Measurements from ENCODE around the gene PKLR.
A peak's percentile ranks its signal among the peaks of the same experiment; 100 is the strongest.

The PKLR gene

DNA sequence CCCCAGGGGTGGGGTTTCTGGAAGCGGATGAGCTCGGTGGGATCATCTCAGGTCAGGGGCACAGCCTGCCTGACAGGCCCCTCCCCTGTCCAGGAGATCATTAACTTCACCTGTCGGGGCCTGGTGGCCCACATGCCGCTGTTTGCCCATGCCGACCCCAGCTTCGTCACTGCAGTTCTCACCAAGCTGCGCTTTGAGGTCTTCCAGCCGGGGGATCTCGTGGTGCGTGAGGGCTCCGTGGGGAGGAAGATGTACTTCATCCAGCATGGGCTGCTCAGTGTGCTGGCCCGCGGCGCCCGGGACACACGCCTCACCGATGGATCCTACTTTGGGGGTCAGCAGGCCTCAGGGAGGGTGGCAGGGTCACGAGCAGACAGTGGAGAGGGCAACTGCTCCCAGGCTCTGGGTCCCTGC lies 15.6 kb downstream of the PKLR start:
- no peak for DNase-seq (ENCODE audit: low read depth, low spot score)

GRCh38 chr1:155285063-155285462 lies 16.2 kb downstream of the PKLR start:
- DNase-seq (ENCODE audit: low read depth, low spot score) = no peak

DNA sequence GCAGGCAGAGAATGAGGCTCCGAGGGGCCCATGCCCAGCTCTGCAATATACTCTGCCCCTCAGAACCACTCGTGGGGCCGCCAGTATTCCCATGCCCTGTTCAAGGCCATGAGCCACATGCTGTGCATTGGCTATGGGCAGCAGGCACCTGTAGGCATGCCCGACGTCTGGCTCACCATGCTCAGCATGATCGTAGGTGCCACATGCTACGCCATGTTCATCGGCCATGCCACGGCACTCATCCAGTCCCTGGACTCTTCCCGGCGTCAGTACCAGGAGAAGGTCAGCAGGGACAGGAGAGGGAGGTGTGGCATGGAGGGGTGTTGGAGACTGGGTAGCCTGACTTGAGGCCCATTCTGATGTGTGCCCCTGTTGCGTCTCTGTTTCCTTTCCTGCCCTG lies 16.8 kb downstream of the PKLR start:
- DNase-seq (ENCODE audit: low read depth, low spot score) = no peak

DNA sequence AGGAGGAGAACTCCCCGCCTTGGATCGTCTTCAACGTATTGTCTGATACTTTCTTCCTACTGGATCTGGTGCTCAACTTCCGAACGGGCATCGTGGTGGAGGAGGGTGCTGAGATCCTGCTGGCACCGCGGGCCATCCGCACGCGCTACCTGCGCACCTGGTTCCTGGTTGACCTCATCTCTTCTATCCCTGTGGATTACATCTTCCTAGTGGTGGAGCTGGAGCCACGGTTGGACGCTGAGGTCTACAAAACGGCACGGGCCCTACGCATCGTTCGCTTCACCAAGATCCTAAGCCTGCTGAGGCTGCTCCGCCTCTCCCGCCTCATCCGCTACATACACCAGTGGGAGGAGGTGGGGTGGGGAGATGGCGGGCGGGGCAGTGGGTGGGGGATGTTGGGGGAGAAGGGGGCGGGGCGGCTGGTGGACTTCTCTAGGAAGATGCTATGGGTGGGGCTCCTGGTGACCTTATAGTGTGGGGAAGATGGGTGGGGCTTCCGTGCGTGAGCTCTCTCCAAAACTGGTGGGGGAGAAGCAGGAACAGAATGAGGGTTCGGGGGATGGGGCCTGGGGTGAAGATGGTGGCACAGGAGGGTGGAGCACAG lies 18.6 kb downstream of the PKLR start:
- no peak for DNase-seq (ENCODE audit: low read depth, low spot score)

DNA sequence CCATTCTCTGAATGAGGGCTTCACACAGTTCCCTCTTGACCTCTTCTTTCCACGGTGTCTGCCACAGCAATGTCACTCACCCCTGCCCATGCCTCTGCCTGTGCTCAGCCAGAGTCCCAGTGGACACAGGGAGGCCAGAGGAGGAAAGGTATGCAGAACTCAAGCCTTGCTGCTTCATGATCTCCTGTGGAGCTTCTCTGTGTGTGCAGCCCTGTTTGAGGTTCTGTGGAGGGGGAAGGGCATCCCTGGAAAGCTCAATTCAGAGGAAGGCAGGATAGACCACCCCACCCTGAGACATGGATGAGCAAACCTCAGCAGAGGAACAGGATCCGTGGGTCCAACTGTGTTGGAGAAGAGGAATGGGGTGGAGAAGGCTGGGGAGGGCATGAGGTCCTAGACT lies 22.0 kb downstream of the PKLR start:
- DNase-seq (ENCODE audit: low read depth, low spot score) = no peak

- no peak for DNase-seq (ENCODE audit: low read depth, low spot score)
Observed at GRCh38 chr1:155278689-155279160, 22.5 kb downstream of the PKLR start.

GRCh38 chr1:155277902-155278688 lies 23.1 kb downstream of the PKLR start:
- DNase-seq (ENCODE audit: low read depth, low spot score) = peak; percentile 53

GRCh38 chr1:155277070-155277901 lies 24.0 kb downstream of the PKLR start, which contains the start of gene HCN3:
HCN3 (plus strand) TSS chr1:155277463; CDS start chr1:155277591, 128 bp downstream.
- DNase-seq (ENCODE audit: low read depth, low spot score) = peak; percentile 71

DNA sequence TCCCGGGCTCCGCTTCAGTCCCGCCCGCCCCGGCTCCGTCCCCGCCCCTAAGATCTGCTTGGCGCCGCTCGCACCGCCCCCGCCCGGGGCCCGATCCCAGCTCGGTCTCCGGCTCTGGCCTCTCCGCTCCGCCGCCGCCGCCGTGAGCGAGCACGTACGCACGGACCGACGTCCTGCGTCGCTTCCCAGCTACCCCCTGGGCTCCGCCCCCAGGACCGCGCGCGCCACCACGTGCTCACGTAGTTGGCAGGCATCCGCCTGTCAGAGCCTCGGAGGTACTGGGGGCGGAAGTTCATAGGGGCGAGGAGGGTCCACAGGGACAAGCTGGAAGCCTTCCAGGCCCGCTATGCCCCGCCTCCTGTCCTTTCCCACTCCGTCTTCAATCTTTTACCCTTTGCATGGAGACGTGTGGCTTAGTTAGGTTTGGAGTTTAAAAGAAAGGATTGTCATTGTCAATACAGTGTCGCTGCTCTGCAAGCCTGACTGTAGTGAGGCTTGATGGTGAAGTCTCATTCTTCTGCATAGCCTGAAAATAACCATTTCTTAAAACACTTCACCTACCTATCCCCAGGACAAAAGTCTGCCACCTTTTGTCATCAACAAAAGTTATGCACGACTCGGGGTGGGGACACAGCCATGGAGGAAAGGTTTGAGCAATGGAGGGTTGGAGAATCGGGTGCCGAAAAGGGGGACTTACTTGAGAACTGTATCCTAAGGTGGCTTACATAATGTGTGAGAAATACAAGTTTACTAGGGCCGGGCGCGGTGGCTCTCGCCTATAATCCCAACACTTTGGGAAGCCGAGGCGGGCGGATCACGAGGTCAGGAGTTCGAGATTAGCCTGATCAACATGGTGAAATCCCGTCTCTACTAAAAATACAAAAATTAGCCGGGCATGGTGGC lies 27.6 kb downstream of the PKLR start, which contains the start of gene CLK2:
CLK2 (minus strand) TSS at position 162 of the 903 bp plus-strand sequence. CDS start 2,527 bp downstream, outside the sequence.
- DNase-seq (ENCODE audit: low read depth, low spot score) = peak; percentile 86

GRCh38 chr1:155272466-155273342 lies 28.5 kb downstream of the PKLR start:
- DNase-seq (ENCODE audit: low read depth, low spot score) = no peak

GRCh38 chr1:155269381-155269780 lies 31.9 kb downstream of the PKLR start:
- no peak for DNase-seq (ENCODE audit: low read depth, low spot score)

DNA sequence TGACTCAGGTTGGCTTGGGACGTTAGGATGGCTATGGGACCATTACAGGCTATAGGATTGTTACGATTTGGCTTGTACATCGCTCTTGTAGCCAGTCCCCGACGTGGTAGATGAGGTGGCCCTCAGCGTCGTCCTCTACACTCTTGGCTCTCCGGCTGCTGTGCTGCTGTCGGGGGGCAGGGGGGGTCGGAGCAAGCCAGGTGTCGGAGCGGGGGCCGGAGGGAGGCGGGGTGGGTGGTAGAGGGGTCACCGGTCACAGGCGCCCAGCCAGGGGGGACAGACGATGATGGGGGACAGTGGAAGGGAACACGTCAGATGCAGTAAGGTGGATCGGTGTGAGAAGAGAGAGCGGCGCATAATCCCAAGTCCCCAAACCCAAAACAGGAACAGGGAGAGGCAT lies 32.6 kb downstream of the PKLR start:
- DNase-seq (ENCODE audit: low read depth, low spot score) = no peak

GRCh38 chr1:155267373-155267772 lies 33.9 kb downstream of the PKLR start:
- no peak for DNase-seq (ENCODE audit: low read depth, low spot score)

- no peak for DNase-seq (ENCODE audit: low read depth, low spot score)
Observed at GRCh38 chr1:155266553-155266952, 34.7 kb downstream of the PKLR start.

- no peak for DNase-seq (ENCODE audit: low read depth, low spot score)
Observed at GRCh38 chr1:155263067-155263466, 38.2 kb downstream of the PKLR start.

GRCh38 chr1:155261852-155262673 lies 39.2 kb downstream of the PKLR start, which contains the start of gene SCAMP3:
SCAMP3 (minus strand) TSS chr1:155262360; CDS start chr1:155262151, 209 bp downstream.
- DNase-seq (ENCODE audit: low read depth, low spot score) = peak; percentile 82

- no peak for DNase-seq (ENCODE audit: low read depth, low spot score)
Observed at GRCh38 chr1:155261493-155261851, 39.8 kb downstream of the PKLR start.

DNA sequence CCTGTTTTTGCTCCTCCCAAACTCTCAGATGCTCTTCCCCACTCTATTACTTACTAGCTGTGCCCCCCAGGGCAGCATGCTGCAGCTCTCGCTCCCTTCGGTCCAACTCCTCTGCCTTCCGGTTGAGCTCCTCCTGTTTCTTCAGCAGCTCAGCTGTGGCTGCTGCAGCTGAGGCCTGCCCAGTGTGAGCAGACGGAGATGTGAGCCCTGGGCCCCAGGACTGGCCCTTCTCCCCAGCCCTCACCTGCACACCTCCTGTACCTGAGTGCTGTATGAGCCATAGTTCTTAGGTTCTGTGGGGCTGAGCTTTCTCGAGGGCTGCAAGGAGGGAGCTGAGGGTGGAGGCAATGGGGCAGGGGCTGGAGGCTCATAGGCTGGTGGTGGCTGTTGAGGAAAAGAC lies 41.0 kb downstream of the PKLR start:
- DNase-seq (ENCODE audit: low read depth, low spot score) = no peak
